ENCODE measurements around the gene NMU.

DNA sequence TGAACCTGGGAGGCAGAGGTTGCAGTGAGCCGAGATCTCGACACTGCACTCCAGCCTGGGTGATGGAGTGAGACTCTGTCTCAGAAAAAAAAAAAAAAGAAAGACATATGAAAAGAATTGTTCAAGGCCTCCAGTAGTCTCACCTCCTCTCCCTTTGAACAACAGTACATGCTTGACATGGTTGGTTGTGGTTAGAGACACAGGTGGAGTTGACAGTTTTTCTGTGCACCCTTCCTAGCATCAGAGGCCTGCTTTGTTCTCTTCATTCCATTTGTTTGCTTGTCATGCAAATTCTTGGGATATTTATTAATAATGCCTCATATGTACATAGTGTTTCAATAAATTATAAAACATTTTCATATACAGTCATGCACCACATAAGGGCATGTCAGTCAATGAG is 25.7 kb downstream of the NMU start:
- TF ChIP-seq, protein P1, sequence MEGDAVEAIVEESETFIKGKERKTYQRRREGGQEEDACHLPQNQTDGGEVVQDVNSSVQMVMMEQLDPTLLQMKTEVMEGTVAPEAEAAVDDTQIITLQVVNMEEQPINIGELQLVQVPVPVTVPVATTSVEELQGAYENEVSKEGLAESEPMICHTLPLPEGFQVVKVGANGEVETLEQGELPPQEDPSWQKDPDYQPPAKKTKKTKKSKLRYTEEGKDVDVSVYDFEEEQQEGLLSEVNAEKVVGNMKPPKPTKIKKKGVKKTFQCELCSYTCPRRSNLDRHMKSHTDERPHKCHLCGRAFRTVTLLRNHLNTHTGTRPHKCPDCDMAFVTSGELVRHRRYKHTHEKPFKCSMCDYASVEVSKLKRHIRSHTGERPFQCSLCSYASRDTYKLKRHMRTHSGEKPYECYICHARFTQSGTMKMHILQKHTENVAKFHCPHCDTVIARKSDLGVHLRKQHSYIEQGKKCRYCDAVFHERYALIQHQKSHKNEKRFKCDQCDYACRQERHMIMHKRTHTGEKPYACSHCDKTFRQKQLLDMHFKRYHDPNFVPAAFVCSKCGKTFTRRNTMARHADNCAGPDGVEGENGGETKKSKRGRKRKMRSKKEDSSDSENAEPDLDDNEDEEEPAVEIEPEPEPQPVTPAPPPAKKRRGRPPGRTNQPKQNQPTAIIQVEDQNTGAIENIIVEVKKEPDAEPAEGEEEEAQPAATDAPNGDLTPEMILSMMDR (IDR thresholded peaks at IDR 0.05): no peak
- TF ChIP-seq POLR2A (IDR thresholded peaks at IDR 0.05): no peak
